SH-SY5Y (cell line): ENCODE data around the gene CSRNP3.

Experiments
- GATA2 ChIP-seq: IDR thresholded peaks from 2 replicates; pipeline ENCODE4 v1.6.1; 2011; ENCODE audit warnings: mild to moderate bottlenecking, low read depth, low read length
- GATA3 ChIP-seq: IDR thresholded peaks from 2 replicates; pipeline ENCODE4 v1.6.1; 2011; ENCODE audit warnings: low read depth, mild to moderate bottlenecking, low read length, moderate library complexity

GRCh38 chr2:165699946-165700345 is 230.4 kb downstream of the CSRNP3 start:
- TF ChIP-seq GATA3 (no peak), GATA2 (no peak)
